Measurements from ENCODE around the gene CACNG7. TPM values are rescaled to one million over a fixed set of nuclear protein-coding genes. Genes with fewer than 3 reads are reported as not detected.

The CACNG7 gene
- total and polyA plus RNA-seq, 2 donors: 0.09 to 0.26 TPM

GRCh38 chr19:53883231-53883661 is 25.8 kb upstream of the CACNG7 start:
- H3K27ac ChIP-seq (ENCODE audit: low read depth): no peak overlapping the region
- WGBS: 2% methylated on average over 19 of the region's 19 CpGs
- no peak for DNase-seq (ENCODE audit: extremely low spot score)
- H3K4me3 ChIP-seq (ENCODE audit: low read depth, low read length): no peak overlapping the region
- H3K36me3 ChIP-seq (ENCODE audit: insufficient read depth): no peaks in the 10 kb centered on the region
- no peaks in the 10 kb centered on the region for H3K4me1 ChIP-seq (ENCODE audit: insufficient read depth)

- Histone ChIP-seq H3K4me1 (ENCODE audit: insufficient read depth) (no peaks in the 10 kb centered on the region), H3K27ac (ENCODE audit: low read depth) (no peak overlapping the region), H3K36me3 (ENCODE audit: insufficient read depth) (no peaks in the 10 kb centered on the region), H3K4me3 (ENCODE audit: low read depth, low read length) (no peak overlapping the region)
- 12% methylated on average over 11 of the region's 11 CpGs for WGBS
- DNase-seq (ENCODE audit: extremely low spot score): no peak
These were observed 25.3 kb upstream of the CACNG7 start for GRCh38 chr19:53883741-53884140.

- Histone ChIP-seq H3K36me3 (ENCODE audit: insufficient read depth) (no peaks in the 10 kb centered on the region), H3K4me1 (ENCODE audit: insufficient read depth) (no peaks in the 10 kb centered on the region), H3K27ac (ENCODE audit: low read depth) (no peak overlapping the region), H3K4me3 (ENCODE audit: low read depth, low read length) (no peak overlapping the region)
- WGBS: 20% methylated on average over 12 of the region's 12 CpGs
- DNase-seq (ENCODE audit: extremely low spot score): no peak
These were observed 24.8 kb upstream of the CACNG7 start for GRCh38 chr19:53884256-53884655.

- Histone ChIP-seq H3K36me3 (ENCODE audit: insufficient read depth) (no peaks in the 10 kb centered on the region), H3K27ac (ENCODE audit: low read depth) (no peak overlapping the region), H3K4me3 (ENCODE audit: low read depth, low read length) (no peak overlapping the region), H3K4me1 (ENCODE audit: insufficient read depth) (no peaks in the 10 kb centered on the region)
- DNase-seq (ENCODE audit: extremely low spot score): no peak
- 91% methylated on average over 10 of the region's 10 CpGs for WGBS
These were observed 24.0 kb upstream of the CACNG7 start for GRCh38 chr19:53885036-53885435.

- DNase-seq (ENCODE audit: extremely low spot score): no peak
- H3K27ac ChIP-seq (ENCODE audit: low read depth): no peak overlapping the region
- no peaks in the 10 kb centered on the region for H3K36me3 ChIP-seq (ENCODE audit: insufficient read depth)
- 75% methylated on average over 23 of the region's 23 CpGs for WGBS
- H3K4me1 ChIP-seq (ENCODE audit: insufficient read depth): no peaks in the 10 kb centered on the region
- no peak overlapping the region for H3K4me3 ChIP-seq (ENCODE audit: low read depth, low read length)
These were observed 16.6 kb upstream of the CACNG7 start for GRCh38 chr19:53892301-53892980.

GRCh38 chr19:53892981-53893325 is 16.1 kb upstream of the CACNG7 start:
- Histone ChIP-seq H3K4me1 (ENCODE audit: insufficient read depth) (no peaks in the 10 kb centered on the region), H3K36me3 (ENCODE audit: insufficient read depth) (no peaks in the 10 kb centered on the region), H3K4me3 (ENCODE audit: low read depth, low read length) (no peak overlapping the region), H3K27ac (ENCODE audit: low read depth) (no peak overlapping the region)
- 60% methylated on average over 8 of the region's 8 CpGs for WGBS
- no peak for DNase-seq (ENCODE audit: extremely low spot score)

GRCh38 chr19:53894707-53895106 is 14.4 kb upstream of the CACNG7 start:
- no peak overlapping the region for H3K27ac ChIP-seq (ENCODE audit: low read depth)
- DNase-seq (ENCODE audit: extremely low spot score): no peak
- 77% methylated on average over 9 of the region's 9 CpGs for WGBS
- no peaks in the 10 kb centered on the region for H3K36me3 ChIP-seq (ENCODE audit: insufficient read depth)
- no peaks in the 10 kb centered on the region for H3K4me1 ChIP-seq (ENCODE audit: insufficient read depth)
- no peak overlapping the region for H3K4me3 ChIP-seq (ENCODE audit: low read depth, low read length)

- Histone ChIP-seq H3K27ac (ENCODE audit: low read depth) (no peak overlapping the region), H3K36me3 (ENCODE audit: insufficient read depth) (no peaks in the 10 kb centered on the region), H3K4me3 (ENCODE audit: low read depth, low read length) (no peak overlapping the region), H3K4me1 (ENCODE audit: insufficient read depth) (no peaks in the 10 kb centered on the region)
- DNase-seq (ENCODE audit: extremely low spot score): no peak
- 39% methylated on average over 4 of the region's 4 CpGs for WGBS
These were observed 12.4 kb upstream of the CACNG7 start for GRCh38 chr19:53896682-53897081.

GRCh38 chr19:53897459-53897858 is 11.6 kb upstream of the CACNG7 start:
- Histone ChIP-seq H3K4me3 (ENCODE audit: low read depth, low read length) (no peak overlapping the region), H3K36me3 (ENCODE audit: insufficient read depth) (no peaks in the 10 kb centered on the region), H3K27ac (ENCODE audit: low read depth) (no peak overlapping the region), H3K4me1 (ENCODE audit: insufficient read depth) (no peaks in the 10 kb centered on the region)
- 56% methylated on average over 4 of the region's 4 CpGs for WGBS
- no peak for DNase-seq (ENCODE audit: extremely low spot score)

GRCh38 chr19:53898166-53898565 is 10.9 kb upstream of the CACNG7 start:
- no peaks in the 10 kb centered on the region for H3K4me1 ChIP-seq (ENCODE audit: insufficient read depth)
- H3K27ac ChIP-seq (ENCODE audit: low read depth): no peak overlapping the region
- DNase-seq (ENCODE audit: extremely low spot score): no peak
- no peaks in the 10 kb centered on the region for H3K36me3 ChIP-seq (ENCODE audit: insufficient read depth)
- WGBS: 3% methylated on average over 16 of the region's 16 CpGs
- H3K4me3 ChIP-seq (ENCODE audit: low read depth, low read length): no peak overlapping the region

GRCh38 chr19:53898636-53899341 is 10.3 kb upstream of the CACNG7 start:
- DNase-seq (ENCODE audit: extremely low spot score): no peak
- Histone ChIP-seq H3K36me3 (ENCODE audit: insufficient read depth) (no peaks in the 10 kb centered on the region), H3K4me1 (ENCODE audit: insufficient read depth) (no peaks in the 10 kb centered on the region), H3K4me3 (ENCODE audit: low read depth, low read length) (no peak overlapping the region), H3K27ac (ENCODE audit: low read depth) (no peak overlapping the region)
- WGBS: 2% methylated on average over 42 of the region's 42 CpGs

- Histone ChIP-seq H3K36me3 (ENCODE audit: insufficient read depth) (no peaks in the 10 kb centered on the region), H3K4me1 (ENCODE audit: insufficient read depth) (no peaks in the 10 kb centered on the region), H3K4me3 (ENCODE audit: low read depth, low read length) (no peak overlapping the region), H3K27ac (ENCODE audit: low read depth) (no peak overlapping the region)
- no peak for DNase-seq (ENCODE audit: extremely low spot score)
- 91% methylated on average over 27 of the region's 27 CpGs for WGBS
These were observed 8.8 kb upstream of the CACNG7 start for GRCh38 chr19:53900191-53900860.

GRCh38 chr19:53903055-53903680 is 5.9 kb upstream of the CACNG7 start:
- Histone ChIP-seq H3K36me3 (ENCODE audit: insufficient read depth) (no peaks in the 10 kb centered on the region), H3K4me3 (ENCODE audit: low read depth, low read length) (no peak overlapping the region), H3K4me1 (ENCODE audit: insufficient read depth) (no peaks in the 10 kb centered on the region), H3K27ac (ENCODE audit: low read depth) (no peak overlapping the region)
- 38% methylated on average over 4 of the region's 4 CpGs for WGBS
- peak; percentile 57 for DNase-seq (ENCODE audit: extremely low spot score)

GRCh38 chr19:53904909-53905308 is 4.2 kb upstream of the CACNG7 start:
- H3K27ac ChIP-seq (ENCODE audit: low read depth): no peak overlapping the region
- no peak for DNase-seq (ENCODE audit: extremely low spot score)
- whole genome bisulfite sequencing: 31% methylated on average over 3 of the region's 3 CpGs
- H3K4me3 ChIP-seq (ENCODE audit: low read depth, low read length): no peak overlapping the region
- H3K36me3 ChIP-seq (ENCODE audit: insufficient read depth): no peaks in the 10 kb centered on the region
- no peaks in the 10 kb centered on the region for H3K4me1 ChIP-seq (ENCODE audit: insufficient read depth)
